Activated CD8-positive, alpha-beta memory T cell treated with anti-CD3 and anti-CD28 coated beads for 4 hours (primary cell): ENCODE data around the gene RBFOX1.

ENCODE experiments used
- DNase-seq, 2 donors: peaks; one replicate each; pipeline ENCODE4 v3.0.0-alpha.2; 2020; ENCODE audit warnings: low read depth in 2 of 2

The RBFOX1 gene

GRCh38 chr16:7332611-7333010, at the start of gene RBFOX1:
TSS of gene RBFOX1 (plus strand) at chr16:7332845.
- DNase-seq = no peak

GRCh38 chr16:7284780-7285179, 47.9 kb upstream of the RBFOX1 start:
- DNase-seq = no peak

- no peak for DNase-seq
Observed at GRCh38 chr16:7285520-7285919, 47.1 kb upstream of the RBFOX1 start.

- DNase-seq = no peak
Observed at GRCh38 chr16:7289299-7289698, 43.3 kb upstream of the RBFOX1 start.

GRCh38 chr16:7290682-7291081, 42.0 kb upstream of the RBFOX1 start:
- no peak for DNase-seq

- DNase-seq = no peak
Observed at GRCh38 chr16:7294020-7294419, 38.6 kb upstream of the RBFOX1 start.

GRCh38 chr16:7303052-7303610, 29.5 kb upstream of the RBFOX1 start:
- DNase-seq = no peak

- DNase-seq = no peak
Observed at GRCh38 chr16:7303660-7304200, 28.9 kb upstream of the RBFOX1 start.

- DNase-seq = no peak
Observed at GRCh38 chr16:7304279-7304678, 28.4 kb upstream of the RBFOX1 start.

- no peak for DNase-seq
Observed at GRCh38 chr16:7304958-7305357, 27.7 kb upstream of the RBFOX1 start.

- DNase-seq = no peak
Observed at GRCh38 chr16:7313170-7313569, 19.5 kb upstream of the RBFOX1 start.

- no peak for DNase-seq
Observed at GRCh38 chr16:7314163-7314562, 18.5 kb upstream of the RBFOX1 start.

- DNase-seq = no peak
Observed at GRCh38 chr16:7315813-7316212, 16.8 kb upstream of the RBFOX1 start.

- no peak for DNase-seq
Observed at GRCh38 chr16:7316281-7316888, 16.3 kb upstream of the RBFOX1 start.

- no peak for DNase-seq
Observed at GRCh38 chr16:7317982-7318381, 14.7 kb upstream of the RBFOX1 start.

GRCh38 chr16:7318686-7319085, 14.0 kb upstream of the RBFOX1 start:
- no peak for DNase-seq

- DNase-seq = no peak
Observed at GRCh38 chr16:7319514-7319913, 13.1 kb upstream of the RBFOX1 start.

GRCh38 chr16:7321661-7322060, 11.0 kb upstream of the RBFOX1 start:
- DNase-seq = no peak

GRCh38 chr16:7324321-7324720, 8.3 kb upstream of the RBFOX1 start:
- DNase-seq = no peak

GRCh38 chr16:7325834-7326233, 6.8 kb upstream of the RBFOX1 start:
- DNase-seq = no peak

- DNase-seq = no peak
Observed at GRCh38 chr16:7330709-7331108, 1.9 kb upstream of the RBFOX1 start.

GRCh38 chr16:7331997-7332396, 648 bp upstream of the RBFOX1 start:
- DNase-seq = no peak

- no peak for DNase-seq
Observed at GRCh38 chr16:7333180-7333725, 608 bp downstream of the RBFOX1 start.
